ENCODE measurements around the gene ZNG1C.
"Not testable (repeated sequence)": the region's sequence is repeated elsewhere in the genome, so short reads cannot be mapped to it uniquely, and the experiment has no call there.

ZNG1C gene

DNA sequence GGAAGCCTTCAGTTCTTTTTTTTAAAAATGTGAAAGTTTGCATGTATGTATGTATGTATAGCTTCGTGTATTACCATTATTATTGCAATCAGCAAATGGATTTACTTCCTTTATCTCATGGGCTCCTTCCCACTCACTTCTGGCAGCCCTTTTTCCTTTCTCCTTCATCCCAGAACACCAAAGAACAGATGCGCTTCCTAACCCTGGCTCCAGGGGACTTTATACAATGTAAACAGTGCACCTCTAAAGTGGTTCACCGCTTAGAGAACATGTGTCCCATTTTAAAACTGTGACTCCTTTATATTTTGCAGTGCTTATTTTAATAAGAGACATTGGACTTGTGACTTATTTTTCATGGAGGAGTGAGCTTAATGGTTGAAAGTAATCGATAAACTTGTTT lies 101.5 kb downstream of the ZNG1C start:
- not testable (repeated sequence) for DNase-seq (ENCODE audit: low spot score)

DNA sequence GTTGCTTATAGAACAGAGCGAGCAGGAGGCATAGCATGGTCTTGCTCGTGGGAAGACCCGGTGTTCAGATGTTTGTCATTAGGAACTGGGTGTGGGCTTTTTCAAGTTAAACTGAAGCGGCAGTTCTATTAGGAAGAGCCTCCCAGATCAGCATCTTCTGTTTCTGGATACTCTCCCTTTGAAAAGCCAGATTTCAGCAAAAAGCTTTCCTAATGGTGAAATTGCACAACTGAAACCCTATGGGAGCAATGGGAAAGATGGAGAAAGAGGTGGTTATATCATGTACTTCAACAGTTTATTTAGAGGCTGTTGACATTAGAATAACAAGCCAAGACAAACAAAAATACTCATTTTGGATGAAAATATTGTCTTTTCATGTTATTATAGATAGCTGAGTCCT lies 102.2 kb downstream of the ZNG1C start:
- not testable (repeated sequence) for DNase-seq (ENCODE audit: low spot score)
